GM10847 (cell line): ENCODE results near the gene AP2B1.

Source experiments
- POLR2A ChIP-seq: IDR thresholded peaks from 2 replicates; pipeline ENCODE4 v1.6.1; 2011; ENCODE audit not compliant: insufficient read length; ENCODE audit errors: extremely low read depth

AP2B1 gene

GRCh38 chr17:35752945-35753764 lies 166.0 kb downstream of the AP2B1 start, which contains the start of gene GAS2L2:
TSS of gene GAS2L2 (minus strand) at chr17:35753239. CDS start at chr17:35752850, 389 bp downstream.
- TF ChIP-seq POLR2A, result no peak

- no peak for TF ChIP-seq POLR2A
Observed at GRCh38 chr17:35757243-35757642, 170.1 kb downstream of the AP2B1 start.

- no peak for TF ChIP-seq POLR2A
Observed at GRCh38 chr17:35760587-35760986, 173.5 kb downstream of the AP2B1 start, which contains the start of gene C17orf50. TSS of gene C17orf50 (plus strand) at chr17:35760887. CDS start at chr17:35760942, 55 bp downstream.

- no peak for TF ChIP-seq POLR2A
Observed at GRCh38 chr17:35761601-35762000, 174.5 kb downstream of the AP2B1 start.

GRCh38 chr17:35763767-35764122 lies 176.6 kb downstream of the AP2B1 start:
- no peak for TF ChIP-seq POLR2A

GRCh38 chr17:35764123-35764991 lies 177.2 kb downstream of the AP2B1 start:
- TF ChIP-seq POLR2A, result no peak

- no peak for TF ChIP-seq POLR2A
Observed at GRCh38 chr17:35765086-35765710, 178.1 kb downstream of the AP2B1 start.

GRCh38 chr17:35765756-35766488 lies 178.8 kb downstream of the AP2B1 start:
- no peak for TF ChIP-seq POLR2A

- TF ChIP-seq POLR2A, result no peak
Observed at GRCh38 chr17:35766489-35766877, 179.4 kb downstream of the AP2B1 start.

- no peak for TF ChIP-seq POLR2A
Observed at GRCh38 chr17:35766903-35767510, 179.9 kb downstream of the AP2B1 start.

- no peak for TF ChIP-seq POLR2A
Observed at GRCh38 chr17:35768797-35769196, 181.7 kb downstream of the AP2B1 start.

- TF ChIP-seq POLR2A, result no peak
Observed at GRCh38 chr17:35769895-35770486, 182.9 kb downstream of the AP2B1 start.

- no peak for TF ChIP-seq POLR2A
Observed at GRCh38 chr17:35773129-35773528, 186.0 kb downstream of the AP2B1 start.
